Measurements from ENCODE around the gene SLC25A30.
"Not testable (repeated sequence)": the region's sequence is repeated elsewhere in the genome, so short reads cannot be mapped to it uniquely, and the experiment has no call there.

GRCh38 chr13:45382739-45383138, 35.4 kb downstream of the SLC25A30 start:
- not testable (repeated sequence) for TF ChIP-seq EZH2phosphoT487 (IDR thresholded peaks at IDR 0.05; ENCODE audit: low read length); CTCF (IDR thresholded peaks at IDR 0.05; ENCODE audit: low read length); EZH2 (optimal IDR thresholded peaks at IDR 0.05; ENCODE audit: low read depth, low read length)

Data from MM.1S (cell line).